HTERT RPE-1 (cell line): ENCODE data around the gene CLSTN2.

Experiments used
- in situ Hi-C: fragments of 300-500 bp; cut with MboI; formaldehyde crosslinking; loops from 4 replicates; pipeline ENCODE4 v1.14.3; 2020; ENCODE audit warnings: low sequenced_read_pairs

Gene CLSTN2

GRCh38 chr3:139935016-139935865 is at the start of gene CLSTN2:
TSS of gene CLSTN2 (plus strand) at chr3:139935185.
- in situ Hi-C loops, result no loop called here

GRCh38 chr3:139887431-139887830 is 47.6 kb upstream of the CLSTN2 start:
- in situ Hi-C loops, result no loop called here

- in situ Hi-C loops, result no loop called here
Observed at GRCh38 chr3:139888561-139889140, 46.3 kb upstream of the CLSTN2 start.

GRCh38 chr3:139893267-139893962 is 41.6 kb upstream of the CLSTN2 start:
- in situ Hi-C loops, result no loop called here

- in situ Hi-C loops, result no loop called here
Observed at GRCh38 chr3:139893963-139894642, 40.9 kb upstream of the CLSTN2 start.

- in situ Hi-C loops, result no loop called here
Observed at GRCh38 chr3:139894643-139894989, 40.4 kb upstream of the CLSTN2 start.

GRCh38 chr3:139897759-139898158 is 37.2 kb upstream of the CLSTN2 start:
- in situ Hi-C loops, result no loop called here

- in situ Hi-C loops, result no loop called here
Observed at GRCh38 chr3:139906418-139906817, 28.6 kb upstream of the CLSTN2 start.

GRCh38 chr3:139909811-139910210 is 25.2 kb upstream of the CLSTN2 start:
- in situ Hi-C loops, result no loop called here

GRCh38 chr3:139916271-139916670 is 18.7 kb upstream of the CLSTN2 start:
- in situ Hi-C loops, result no loop called here

- in situ Hi-C loops, result no loop called here
Observed at GRCh38 chr3:139917226-139917785, 17.7 kb upstream of the CLSTN2 start.

- in situ Hi-C loops, result no loop called here
Observed at GRCh38 chr3:139928708-139929505, 6.1 kb upstream of the CLSTN2 start.

- in situ Hi-C loops, result no loop called here
Observed at GRCh38 chr3:139930211-139930610, 4.8 kb upstream of the CLSTN2 start.

GRCh38 chr3:139933766-139934165 is 1.2 kb upstream of the CLSTN2 start:
- in situ Hi-C loops, result no loop called here

- in situ Hi-C loops, result no loop called here
Observed at GRCh38 chr3:139934613-139935015, 371 bp upstream of the CLSTN2 start.

- in situ Hi-C loops, result no loop called here
Observed at GRCh38 chr3:139935866-139936817, 1.2 kb downstream of the CLSTN2 start.

GRCh38 chr3:139937674-139938279 is 2.8 kb downstream of the CLSTN2 start:
- in situ Hi-C loops, result no loop called here

GRCh38 chr3:139939681-139940190 is 4.8 kb downstream of the CLSTN2 start:
- in situ Hi-C loops, result no loop called here
